ENCODE data around the gene GRB14.

Gene GRB14

DNA sequence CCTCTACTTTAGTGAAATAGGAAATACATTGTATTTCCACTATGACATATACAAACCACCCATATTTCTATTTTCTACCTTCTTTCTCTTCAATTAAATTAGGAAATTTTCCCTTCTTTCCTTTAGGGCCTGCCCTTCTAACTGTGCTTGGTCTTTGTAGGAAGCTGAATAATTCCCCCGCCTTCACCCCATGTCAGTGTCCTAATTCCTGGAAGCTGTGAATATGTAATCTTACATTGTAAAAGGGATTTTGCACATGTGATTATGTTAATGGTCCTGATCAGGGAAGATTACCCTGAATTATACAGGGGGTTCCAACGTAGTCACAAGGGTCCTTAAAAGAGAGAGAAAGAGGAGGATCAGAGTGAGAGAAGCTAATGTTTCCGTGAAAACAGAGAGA is 40.2 kb downstream of the GRB14 start:
- H3K4me3 ChIP-seq (ENCODE audit: low read depth, low read length) = no peak overlapping the region
- no peak overlapping the region for H3K27ac ChIP-seq (ENCODE audit: low read depth, low read length)
- H3K9me3 ChIP-seq (ENCODE audit: control insufficient read depth, insufficient read depth, low read length) = no peaks in the 10 kb centered on the region

DNA sequence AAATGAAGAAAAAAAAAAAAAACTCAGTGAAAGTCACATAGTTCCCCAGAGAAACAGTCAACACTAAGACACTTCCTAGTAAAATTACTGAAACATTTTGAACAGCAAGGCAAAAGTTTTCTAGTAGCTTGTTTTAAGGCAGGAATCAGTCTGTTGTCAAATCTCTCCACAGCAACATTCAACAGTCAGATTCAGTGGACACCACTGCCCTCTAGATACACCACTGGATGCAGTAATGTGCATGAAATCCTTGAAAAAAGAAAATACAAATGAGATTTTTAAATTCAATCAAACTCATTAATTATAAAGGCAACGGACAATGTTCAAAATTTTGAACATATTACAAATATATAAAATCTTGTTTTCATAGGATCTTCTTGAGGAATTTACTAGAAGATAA is 46.4 kb downstream of the GRB14 start:
- Histone ChIP-seq H3K36me3 (ENCODE audit: control insufficient read depth, insufficient read depth, low read length) (no peaks in the 10 kb centered on the region), H3K4me3 (ENCODE audit: low read depth, low read length) (no peak overlapping the region), H3K27me3 (ENCODE audit: control insufficient read depth, insufficient read depth, low read length) (no peaks in the 10 kb centered on the region), H3K9me3 (ENCODE audit: control insufficient read depth, insufficient read depth, low read length) (no peaks in the 10 kb centered on the region), H3K4me1 (ENCODE audit: control insufficient read depth, insufficient read depth, low read length) (no peaks in the 10 kb centered on the region), H3K27ac (ENCODE audit: low read depth, low read length) (no peak overlapping the region), H3K9ac (ENCODE audit: low read depth, low read length) (no peak overlapping the region)

More for the DNA sequence above, 40.2 kb downstream of the GRB14 start:
- no peak overlapping the region for H3K9ac ChIP-seq (ENCODE audit: low read depth, low read length)
- no peaks in the 10 kb centered on the region for H3K27me3 ChIP-seq (ENCODE audit: control insufficient read depth, insufficient read depth, low read length)
- no peaks in the 10 kb centered on the region for H3K4me1 ChIP-seq (ENCODE audit: control insufficient read depth, insufficient read depth, low read length)
- H3K36me3 ChIP-seq (ENCODE audit: control insufficient read depth, insufficient read depth, low read length) = no peaks in the 10 kb centered on the region

DNA sequence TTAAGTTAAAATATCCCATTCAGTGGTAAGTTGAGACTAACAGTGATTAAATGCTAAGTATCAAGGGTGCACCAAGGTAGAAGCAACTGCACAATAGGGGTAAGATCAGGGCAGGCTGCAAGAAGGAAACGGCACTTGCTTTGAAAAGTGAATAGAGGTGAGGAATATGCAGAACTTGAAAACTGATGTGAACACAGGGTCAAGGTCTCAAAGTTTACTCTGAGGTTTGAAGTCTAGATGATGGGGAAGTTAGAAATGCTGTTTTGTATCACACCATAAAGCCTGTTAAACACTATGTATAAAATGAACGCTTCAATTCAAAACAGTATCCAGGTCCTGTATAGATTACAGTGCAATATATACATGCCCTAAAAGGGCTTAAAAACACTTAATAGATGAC is 50.8 kb downstream of the GRB14 start:
- Histone ChIP-seq H3K27ac (ENCODE audit: low read depth, low read length) (no peak overlapping the region), H3K4me1 (ENCODE audit: control insufficient read depth, insufficient read depth, low read length) (no peaks in the 10 kb centered on the region), H3K27me3 (ENCODE audit: control insufficient read depth, insufficient read depth, low read length) (no peaks in the 10 kb centered on the region), H3K36me3 (ENCODE audit: control insufficient read depth, insufficient read depth, low read length) (no peaks in the 10 kb centered on the region), H3K9ac (ENCODE audit: low read depth, low read length) (no peak overlapping the region), H3K9me3 (ENCODE audit: control insufficient read depth, insufficient read depth, low read length) (no peaks in the 10 kb centered on the region), H3K4me3 (ENCODE audit: low read depth, low read length) (no peak overlapping the region)

DNA sequence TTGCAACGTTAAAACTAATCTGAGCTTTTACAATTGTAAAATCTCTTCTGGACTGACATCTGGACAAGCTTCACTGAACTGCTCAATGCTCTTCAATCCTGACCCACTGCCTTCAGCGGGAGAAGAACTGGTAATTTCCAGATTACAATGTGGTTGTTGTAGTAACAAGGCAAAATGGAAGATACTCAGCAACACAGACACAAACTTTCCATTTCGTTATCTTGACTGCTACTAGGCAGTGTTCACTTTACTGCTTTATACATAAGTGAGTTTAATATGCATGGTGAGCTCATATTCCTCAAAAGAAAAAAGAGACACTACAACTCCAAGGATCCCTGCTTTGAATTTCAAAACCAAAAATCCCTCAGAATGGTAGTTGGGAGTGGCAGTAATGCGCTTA is 51.9 kb downstream of the GRB14 start:
- Histone ChIP-seq H3K9ac (ENCODE audit: low read depth, low read length) (no peak overlapping the region), H3K36me3 (ENCODE audit: control insufficient read depth, insufficient read depth, low read length) (no peaks in the 10 kb centered on the region), H3K27me3 (ENCODE audit: control insufficient read depth, insufficient read depth, low read length) (no peaks in the 10 kb centered on the region), H3K9me3 (ENCODE audit: control insufficient read depth, insufficient read depth, low read length) (no peaks in the 10 kb centered on the region), H3K4me1 (ENCODE audit: control insufficient read depth, insufficient read depth, low read length) (no peaks in the 10 kb centered on the region), H3K27ac (ENCODE audit: low read depth, low read length) (no peak overlapping the region), H3K4me3 (ENCODE audit: low read depth, low read length) (no peak overlapping the region)

DNA sequence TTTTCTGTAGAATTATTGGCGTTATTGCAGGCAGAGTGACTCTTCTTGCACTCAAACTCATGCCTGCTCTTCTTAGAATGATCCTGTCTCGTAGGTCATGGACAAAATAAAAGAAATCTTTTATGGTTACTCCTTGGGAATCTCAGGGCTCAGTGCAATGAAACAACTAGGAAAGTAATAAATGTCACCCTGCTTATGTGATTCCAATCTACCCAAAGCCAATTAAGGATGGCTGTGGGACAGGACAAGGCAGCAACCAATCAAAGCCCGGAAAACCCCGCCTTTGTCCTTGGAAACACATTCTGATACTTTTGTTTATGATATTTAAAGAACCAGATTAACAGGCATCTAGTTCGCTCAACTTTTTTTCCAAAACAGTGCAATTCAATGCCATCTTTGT is 53.0 kb downstream of the GRB14 start:
- no peaks in the 10 kb centered on the region for H3K9me3 ChIP-seq (ENCODE audit: control insufficient read depth, insufficient read depth, low read length)
- no peak overlapping the region for H3K9ac ChIP-seq (ENCODE audit: low read depth, low read length)
- H3K4me3 ChIP-seq (ENCODE audit: low read depth, low read length) = no peak overlapping the region
- H3K27me3 ChIP-seq (ENCODE audit: control insufficient read depth, insufficient read depth, low read length) = no peaks in the 10 kb centered on the region
- H3K27ac ChIP-seq (ENCODE audit: low read depth, low read length) = no peak overlapping the region
- no peaks in the 10 kb centered on the region for H3K4me1 ChIP-seq (ENCODE audit: control insufficient read depth, insufficient read depth, low read length)
- H3K36me3 ChIP-seq (ENCODE audit: control insufficient read depth, insufficient read depth, low read length) = no peaks in the 10 kb centered on the region

DNA sequence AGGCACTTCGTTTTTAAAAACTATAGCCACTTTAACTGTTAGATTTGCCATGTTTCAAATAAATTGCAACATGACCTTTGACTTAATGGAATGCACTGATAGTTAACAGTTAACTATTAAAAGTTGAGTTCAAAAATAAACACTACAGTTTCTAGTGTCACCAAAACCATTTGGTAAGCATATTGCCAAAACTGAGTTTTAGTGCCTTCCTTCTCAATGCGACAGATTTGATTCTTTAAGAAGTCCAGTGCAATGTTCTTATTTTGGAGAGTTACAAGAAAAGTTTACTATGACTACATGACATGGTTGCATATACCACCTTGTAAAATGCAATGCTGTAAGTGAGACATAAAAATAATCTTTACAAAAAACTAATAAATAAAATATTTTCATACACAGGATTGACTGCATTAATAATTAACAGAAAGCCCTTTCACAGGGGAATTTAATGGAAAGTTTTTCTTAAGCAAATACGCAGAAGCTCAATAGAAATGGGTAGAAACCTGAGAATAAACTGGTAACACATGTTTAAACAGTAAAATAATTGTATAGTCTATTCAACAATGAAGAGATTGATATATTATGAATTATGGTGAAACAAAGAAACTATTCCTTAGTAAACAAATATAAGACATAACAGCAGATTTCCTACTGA is 53.8 kb downstream of the GRB14 start:
- Histone ChIP-seq H3K27me3 (ENCODE audit: control insufficient read depth, insufficient read depth, low read length) (no peaks in the 10 kb centered on the region), H3K27ac (ENCODE audit: low read depth, low read length) (no peak overlapping the region), H3K4me1 (ENCODE audit: control insufficient read depth, insufficient read depth, low read length) (no peaks in the 10 kb centered on the region), H3K36me3 (ENCODE audit: control insufficient read depth, insufficient read depth, low read length) (no peaks in the 10 kb centered on the region), H3K9me3 (ENCODE audit: control insufficient read depth, insufficient read depth, low read length) (no peaks in the 10 kb centered on the region), H3K9ac (ENCODE audit: low read depth, low read length) (no peak overlapping the region), H3K4me3 (ENCODE audit: low read depth, low read length) (no peak overlapping the region)

DNA sequence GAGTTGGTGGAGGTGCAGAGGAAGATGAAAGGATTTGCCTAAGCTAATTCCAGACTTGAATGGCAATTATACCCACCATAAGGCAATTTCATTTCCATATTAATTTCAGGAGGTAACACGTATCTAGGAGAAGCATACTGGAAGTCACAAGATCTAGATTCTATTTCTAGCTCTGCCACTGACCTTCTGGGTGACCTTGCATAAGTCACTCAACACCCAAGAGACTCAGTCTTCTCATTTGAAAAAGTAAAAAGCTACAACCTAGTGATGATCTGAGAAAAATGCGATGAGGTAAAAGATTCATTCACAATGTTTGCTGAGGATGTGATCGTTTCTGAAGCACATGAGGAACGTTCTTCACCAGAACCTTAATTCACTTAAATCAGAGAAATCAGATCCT is 55.9 kb downstream of the GRB14 start:
- H3K36me3 ChIP-seq (ENCODE audit: control insufficient read depth, insufficient read depth, low read length) = no peaks in the 10 kb centered on the region
- no peaks in the 10 kb centered on the region for H3K9me3 ChIP-seq (ENCODE audit: control insufficient read depth, insufficient read depth, low read length)
- H3K27me3 ChIP-seq (ENCODE audit: control insufficient read depth, insufficient read depth, low read length) = no peaks in the 10 kb centered on the region
- H3K27ac ChIP-seq (ENCODE audit: low read depth, low read length) = no peak overlapping the region
- H3K4me1 ChIP-seq (ENCODE audit: control insufficient read depth, insufficient read depth, low read length) = no peaks in the 10 kb centered on the region
- H3K4me3 ChIP-seq (ENCODE audit: low read depth, low read length) = no peak overlapping the region
- H3K9ac ChIP-seq (ENCODE audit: low read depth, low read length) = no peak overlapping the region

DNA sequence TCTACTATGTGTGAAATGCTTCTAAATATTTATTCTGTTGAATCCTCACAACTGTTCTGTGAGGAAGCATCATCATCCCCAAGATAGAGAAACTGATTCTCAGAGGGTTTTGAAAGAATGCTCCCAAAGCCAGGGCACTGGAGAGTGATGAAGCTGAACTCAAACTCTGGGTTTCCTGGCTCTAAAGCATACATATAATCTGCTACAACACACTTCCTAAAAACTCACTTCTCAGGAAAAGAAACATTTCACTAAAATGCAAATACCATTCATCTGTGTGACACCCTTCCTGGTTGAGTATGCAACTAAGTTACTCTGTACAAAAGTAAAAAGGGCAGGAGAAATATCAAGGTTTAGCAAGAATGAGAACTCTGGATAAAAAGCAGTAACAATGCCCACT is 58.6 kb downstream of the GRB14 start:
- no peaks in the 10 kb centered on the region for H3K27me3 ChIP-seq (ENCODE audit: control insufficient read depth, insufficient read depth, low read length)
- no peaks in the 10 kb centered on the region for H3K36me3 ChIP-seq (ENCODE audit: control insufficient read depth, insufficient read depth, low read length)
- no peaks in the 10 kb centered on the region for H3K4me1 ChIP-seq (ENCODE audit: control insufficient read depth, insufficient read depth, low read length)
- no peak overlapping the region for H3K4me3 ChIP-seq (ENCODE audit: low read depth, low read length)
- no peaks in the 10 kb centered on the region for H3K9me3 ChIP-seq (ENCODE audit: control insufficient read depth, insufficient read depth, low read length)
- H3K27ac ChIP-seq (ENCODE audit: low read depth, low read length) = no peak overlapping the region
- H3K9ac ChIP-seq (ENCODE audit: low read depth, low read length) = no peak overlapping the region

DNA sequence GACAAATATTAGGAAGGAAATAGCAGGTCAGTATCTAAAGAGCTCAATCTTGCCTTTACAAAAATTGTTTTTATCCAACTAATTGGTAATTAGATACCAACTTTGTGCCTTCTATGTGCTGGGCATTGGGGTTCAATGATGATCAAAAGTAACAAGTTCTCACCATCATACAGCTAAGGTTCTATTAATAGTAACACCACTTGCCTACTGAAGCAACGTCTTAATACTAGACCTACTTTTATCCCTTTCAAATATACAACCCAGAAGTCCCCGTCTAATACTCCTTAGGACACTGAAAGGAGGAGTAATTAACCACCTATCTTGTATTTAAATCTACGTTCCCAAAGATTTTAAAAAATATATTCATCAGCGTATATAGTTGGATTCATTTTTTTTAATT is 59.3 kb downstream of the GRB14 start:
- Histone ChIP-seq H3K36me3 (ENCODE audit: control insufficient read depth, insufficient read depth, low read length) (no peaks in the 10 kb centered on the region), H3K9me3 (ENCODE audit: control insufficient read depth, insufficient read depth, low read length) (no peaks in the 10 kb centered on the region), H3K27me3 (ENCODE audit: control insufficient read depth, insufficient read depth, low read length) (no peaks in the 10 kb centered on the region), H3K9ac (ENCODE audit: low read depth, low read length) (no peak overlapping the region), H3K4me3 (ENCODE audit: low read depth, low read length) (no peak overlapping the region), H3K27ac (ENCODE audit: low read depth, low read length) (no peak overlapping the region), H3K4me1 (ENCODE audit: control insufficient read depth, insufficient read depth, low read length) (no peaks in the 10 kb centered on the region)

DNA sequence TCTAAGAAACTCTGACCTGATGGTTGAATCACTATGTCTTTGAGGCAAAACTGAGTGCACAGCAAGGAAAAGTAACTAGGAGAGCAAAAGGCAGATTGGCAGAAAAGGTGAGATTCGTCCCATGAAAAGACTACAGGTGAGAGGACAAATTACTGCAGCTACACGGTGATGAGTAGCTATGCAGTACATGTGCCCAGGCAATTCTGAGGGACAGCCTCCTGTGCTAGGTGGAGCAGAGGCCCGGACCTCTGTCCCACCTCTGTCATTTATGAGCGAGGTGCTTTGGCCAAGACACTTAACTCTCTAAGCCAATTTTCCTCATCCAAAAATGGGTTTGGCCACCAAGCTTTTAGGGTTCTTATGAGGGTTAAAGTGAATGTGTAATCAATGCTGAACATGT is 59.9 kb downstream of the GRB14 start:
- Histone ChIP-seq H3K36me3 (ENCODE audit: control insufficient read depth, insufficient read depth, low read length) (no peaks in the 10 kb centered on the region), H3K27ac (ENCODE audit: low read depth, low read length) (no peak overlapping the region), H3K4me1 (ENCODE audit: control insufficient read depth, insufficient read depth, low read length) (no peaks in the 10 kb centered on the region), H3K27me3 (ENCODE audit: control insufficient read depth, insufficient read depth, low read length) (no peaks in the 10 kb centered on the region), H3K9me3 (ENCODE audit: control insufficient read depth, insufficient read depth, low read length) (no peaks in the 10 kb centered on the region), H3K9ac (ENCODE audit: low read depth, low read length) (no peak overlapping the region), H3K4me3 (ENCODE audit: low read depth, low read length) (no peak overlapping the region)

DNA sequence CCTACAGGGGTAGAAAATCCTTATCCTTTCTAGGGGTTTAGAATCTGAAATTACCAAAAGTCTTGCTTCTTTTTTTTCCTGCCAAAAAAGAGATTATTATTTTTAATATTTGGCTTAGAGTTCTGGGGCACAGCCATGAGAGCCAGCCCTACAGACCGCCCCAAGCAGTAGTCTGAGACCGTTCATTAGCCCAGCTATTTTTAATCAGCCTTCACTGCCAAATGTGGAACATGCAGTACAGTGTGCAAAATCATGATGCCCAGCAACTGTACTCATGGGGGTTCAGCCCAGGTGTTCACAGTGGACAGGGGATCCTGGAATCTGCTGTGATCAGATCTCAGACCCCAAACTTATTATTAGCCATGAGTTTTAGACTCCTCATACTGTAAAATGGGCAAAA is 60.4 kb downstream of the GRB14 start:
- Histone ChIP-seq H3K9ac (ENCODE audit: low read depth, low read length) (no peak overlapping the region), H3K27ac (ENCODE audit: low read depth, low read length) (no peak overlapping the region), H3K4me3 (ENCODE audit: low read depth, low read length) (no peak overlapping the region), H3K36me3 (ENCODE audit: control insufficient read depth, insufficient read depth, low read length) (no peaks in the 10 kb centered on the region), H3K4me1 (ENCODE audit: control insufficient read depth, insufficient read depth, low read length) (no peaks in the 10 kb centered on the region), H3K9me3 (ENCODE audit: control insufficient read depth, insufficient read depth, low read length) (no peaks in the 10 kb centered on the region), H3K27me3 (ENCODE audit: control insufficient read depth, insufficient read depth, low read length) (no peaks in the 10 kb centered on the region)
